Psoas muscle (tissue), 8 donors: Measurements from ENCODE around the gene RNLS. TPM values are rescaled to one million over a fixed set of nuclear protein-coding genes. Genes with fewer than 3 reads are reported as not detected.

Experiments used
- ATAC-seq, 4 donors: fragments of 200-7000 bp; cut with Tn5 transposase; one replicate each; pipeline ENCODE4 v1.9.1; 2020; ENCODE audit warnings: moderate library complexity in 3 of 4, mild to moderate bottlenecking in 2 of 4
- DNase-seq, 2 donors: peaks; one replicate each; pipeline ENCODE4 v3.0.0-alpha.2; 2020
- H3K27ac ChIP-seq: fragments of 200-600 bp; one replicate; pipeline ENCODE4 v1.8.0; 2022
- H3K27me3 ChIP-seq, 3 donors: fragments of 200-600 bp in 1 of 3; one replicate each; pipeline versions ENCODE4 v1.6.1 to v1.8.0; 2013 to 2022; ENCODE audit warnings: low read length in 2 of 3, mild to moderate bottlenecking in 2 of 3, moderate library complexity in 1 of 3; ENCODE audit not compliant: insufficient read depth in 3 of 3
- H3K36me3 ChIP-seq, 2 donors: fragments of 200-600 bp in 1 of 2; one replicate each; pipeline versions ENCODE4 v1.6.1 to v1.8.0; 2013 to 2022; ENCODE audit warnings: low read depth in 1 of 2, mild to moderate bottlenecking in 1 of 2, moderate library complexity in 1 of 2; ENCODE audit not compliant: insufficient read depth in 1 of 2
- H3K4me1 ChIP-seq: fragments of 200-600 bp; one replicate; pipeline ENCODE4 v1.8.0; 2022
- H3K4me3 ChIP-seq: fragments of 200-600 bp; one replicate; pipeline ENCODE4 v1.8.0; 2022; ENCODE audit warnings: mild to moderate bottlenecking
- H3K9me3 ChIP-seq: fragments of 200-600 bp; one replicate; pipeline ENCODE4 v1.8.0; 2022
- CTCF ChIP-seq: fragments of 200-600 bp; IDR thresholded peaks from one replicate; pipeline ENCODE4 v1.8.0; 2022; ENCODE audit warnings: antibody characterized with exemption
- WGBS, 3 donors: extraction: QIAGEN DNeasy Blood & Tissue Kit; methylation state at CpG; one replicate each; pipeline versions ENCODE4 v1.1.6 to v1.1.7; 2013; 5-methylcytosine and 5-hydroxymethylcytosine counted together
- intact Hi-C, 2 donors: fragments of 100-400 bp; cut with DNase I; formaldehyde crosslinking; loops; one replicate each; pipeline versions ENCODE4 v1.11.0 to v1.14.2; 2022
- polyA plus RNA-seq, 3 donors: library from polyadenylated mRNA; stranded (reverse); fragments of 200-250 nt; gene quantifications; one replicate each; pipeline ENCODE4 v1.2.3, GENCODE V29; 2013
- total RNA-seq, 4 donors: library from RNA; stranded (reverse); fragmentation: NEBNext Ultra II Directional in 2 of 4; extraction: Animal tissue kit (Norgen Biotek cat#: 25700) in 2 of 4; gene quantifications; one replicate each; pipeline versions ENCODE4 v1.2.1 to v1.2.4, GENCODE V29; 2021 to 2023
- donor health status: healthy with polysubstance abuse.
- donor health status: DM: no; HTN: no; CAD: no; lungs with moderate emphysema.
- donor health status: Bipolar disorder and iron deficiency.
- donor health status: healthy.
- donor health status: DM: yes; HTN: yes; CAD: no.
- donor health status: DM: no; HTN: no; CAD: no.
- donor health status: DM: no; HTN: no; CAD: no.
- donor health status: DM: yes; HTN: yes; CAD: no.

The RNLS gene
- total and polyA plus RNA-seq, 7 donors = 3.0 to 9.2 (median 6.7) TPM

- Histone ChIP-seq H3K27me3 (no peaks in the 10 kb centered on the region), H3K27ac (no peak overlapping the region), H3K9me3 (peaks cover under 1% of the 10 kb centered on the region), H3K36me3 (no peaks in the 10 kb centered on the region), H3K4me1 (peaks cover 6% of the 10 kb centered on the region), H3K4me3 (no peak overlapping the region)
- no peak for ATAC-seq
- no peak for DNase-seq
- TF ChIP-seq CTCF = no peak
- intact Hi-C loops = no loop called here
Measured at GRCh38 chr10:88437411-88437810, 145.7 kb downstream of the RNLS start.

- intact Hi-C loops = no loop called here
- 51 to 74% (median 71%) methylated on average over 2 of the region's 2 CpGs for WGBS, 3 donors
Measured at GRCh38 chr10:88433565-88434186, 149.4 kb downstream of the RNLS start.

GRCh38 chr10:88431103-88431502 lies 152.0 kb downstream of the RNLS start:
- 96 to 100% (median 97%) methylated on average over 1 of the region's 1 CpG for WGBS, 3 donors

More at GRCh38 chr10:88433565-88434186, 149.4 kb downstream of the RNLS start:
- peak in 2 of 4 donors; percentile 53 to 54 for ATAC-seq
- peaks cover 10% of the 10 kb centered on the region for H3K4me1 ChIP-seq
- TF ChIP-seq CTCF = no peak
- H3K36me3 ChIP-seq = no peaks in the 10 kb centered on the region
- H3K27ac ChIP-seq = no peak overlapping the region
- DNase-seq = no peak
- H3K9me3 ChIP-seq = peaks cover 3% of the 10 kb centered on the region
- H3K27me3 ChIP-seq = no peaks in the 10 kb centered on the region
- H3K4me3 ChIP-seq = no peak overlapping the region

GRCh38 chr10:88428976-88429375 lies 154.1 kb downstream of the RNLS start:
- Histone ChIP-seq H3K4me1 (peaks cover 11% of the 10 kb centered on the region), H3K27me3 (no peaks in the 10 kb centered on the region), H3K4me3 (no peak overlapping the region), H3K36me3 (no peaks in the 10 kb centered on the region), H3K9me3 (peaks cover 3% of the 10 kb centered on the region), H3K27ac (no peak overlapping the region)
- no peak for TF ChIP-seq CTCF
- DNase-seq (no peak), ATAC-seq (peak in 1 of 4 donors; percentile 37)
- intact Hi-C loops = loop anchor here in 1 of 2 donors (5.0 kb wide), 1 partner anchor 43 kb away; no protein-coding TSS in a partner anchor
- 64 to 80% (median 69%) methylated on average over 1 of the region's 1 CpG for WGBS, 3 donors

More at GRCh38 chr10:88431103-88431502, 152.0 kb downstream of the RNLS start:
- intact Hi-C loops = no loop called here
- DNase-seq (no peak), ATAC-seq (no peak)
- Histone ChIP-seq H3K27ac (no peak overlapping the region), H3K27me3 (no peaks in the 10 kb centered on the region), H3K4me1 (peaks cover 11% of the 10 kb centered on the region), H3K36me3 (no peaks in the 10 kb centered on the region), H3K9me3 (peaks cover 3% of the 10 kb centered on the region), H3K4me3 (no peak overlapping the region)
- no peak for TF ChIP-seq CTCF

GRCh38 chr10:88428442-88428841 lies 154.7 kb downstream of the RNLS start:
- H3K27ac ChIP-seq = no peak overlapping the region
- intact Hi-C loops = loop anchor here in 1 of 2 donors (5.0 kb wide), 1 partner anchor 44 kb away; no protein-coding TSS in a partner anchor
- no peak for DNase-seq
- peaks cover 3% of the 10 kb centered on the region for H3K9me3 ChIP-seq
- no peak for TF ChIP-seq CTCF
- no peaks in the 10 kb centered on the region for H3K36me3 ChIP-seq
- no peaks in the 10 kb centered on the region for H3K27me3 ChIP-seq
- peak; percentile 27 to 86 (median 62) for ATAC-seq
- no peak overlapping the region for H3K4me3 ChIP-seq
- H3K4me1 ChIP-seq = peaks cover 11% of the 10 kb centered on the region
- 21 to 23% (median 22%) methylated on average over 1 of the region's 1 CpG for WGBS, 3 donors
